OCI-LY7 (cell line): ENCODE data around the gene NAGPA.

ENCODE experiments used
- CTCF ChIP-seq: fragments of 200-600 bp; sonication (generic); conservative IDR thresholded peaks from 2 replicates; pipeline ENCODE4 v1.5.1; 2014; ENCODE audit warnings: mild to moderate bottlenecking, antibody characterized with exemption, low read length, moderate library complexity, mixed read lengths
- EZH2phosphoT487 ChIP-seq: fragments of 200-600 bp; sonication (generic); IDR thresholded peaks from 2 replicates; pipeline ENCODE4 v1.6.1; 2018; ENCODE audit warnings: low read depth, borderline replicate concordance, mild to moderate bottlenecking, mixed run types, antibody characterized with exemption, low read length, moderate library complexity, mixed read lengths

GRCh38 chr16:5032748-5033167 lies 977 bp downstream of the NAGPA start:
- TF ChIP-seq CTCF (no peak), EZH2phosphoT487 (no peak)
